Thyroid gland (tissue), 4 donors: ENCODE data around the gene ARHGEF4. TPM values are rescaled to one million over a fixed set of nuclear protein-coding genes. Genes with fewer than 3 reads are reported as not detected.

Experiments used
- DNase-seq, 2 donors: peaks; one replicate each; pipeline ENCODE4 v3.0.0-alpha.2; 2019
- H3K27ac ChIP-seq, 3 donors: fragments of 200-600 bp; sonication (generic); 1 replicate in 2 of 3; 2 replicates in 1 of 3; pipeline ENCODE4 v1.5.1; 2016 to 2019; ENCODE audit warnings: mild to moderate bottlenecking in 1 of 3, moderate library complexity in 1 of 3
- H3K27me3 ChIP-seq: fragments of 200-600 bp; sonication (generic); one replicate; pipeline ENCODE4 v1.5.1; 2019
- H3K36me3 ChIP-seq, 2 donors: fragments of 200-600 bp; sonication (generic); one replicate each; pipeline ENCODE4 v1.5.1; 2016 to 2019
- H3K4me1 ChIP-seq, 2 donors: fragments of 200-600 bp; sonication (generic); one replicate each; pipeline ENCODE4 v1.5.1; 2017 to 2019
- H3K4me3 ChIP-seq, 3 donors: fragments of 200-600 bp; sonication (generic); replicated peaks in 1 of 3; 1 replicate in 2 of 3; 2 replicates in 1 of 3; pipeline ENCODE4 v1.5.1; 2016; ENCODE audit warnings: mild to moderate bottlenecking in 1 of 3
- H3K9me3 ChIP-seq: fragments of 200-600 bp; sonication (generic); one replicate; pipeline ENCODE4 v1.5.1; 2017
- CTCF ChIP-seq, 6 experiments: fragments of 200-600 bp in 3 of 6; fragments of 450-650 bp in 3 of 6; sonication (generic) in 3 of 6; IDR thresholded peaks; one replicate each; pipeline ENCODE4 v1.5.1; 2016 to 2019; ENCODE audit warnings: antibody characterized with exemption in 6 of 6, mild to moderate bottlenecking in 2 of 6, inconsistent platforms in 1 of 6, moderate library complexity in 1 of 6
- POLR2A ChIP-seq, 2 donors: fragments of 450-650 bp; IDR thresholded peaks; one replicate each; pipeline ENCODE4 v1.6.1; 2017; ENCODE audit warnings: antibody characterized with exemption in 2 of 2, mild to moderate bottlenecking in 2 of 2, moderate library complexity in 1 of 2
- WGBS, 2 donors: methylation state at CpG; one replicate each; pipeline ENCODE4 v1.1.5; 2017; 5-methylcytosine and 5-hydroxymethylcytosine counted together
- intact Hi-C: fragments of 100-400 bp; cut with DNase I; formaldehyde crosslinking; loops from one replicate; pipeline ENCODE4 v1.15.1; 2023
- total RNA-seq, 4 donors: library from RNA; depleted of rRNA; stranded (reverse); fragments of >200 nt; gene quantifications; one replicate each; pipeline ENCODE4 v1.2.3, GENCODE V29; 2016

The ARHGEF4 gene
- total RNA-seq: 10 to 100 TPM; 15.6 to 24.3 (median 22.5) TPM

GRCh38 chr2:130836501-130837174 lies at the start of gene ARHGEF4:
Gene ARHGEF4 (plus strand): TSS chr2:130836914. CDS start chr2:130836954, 40 bp downstream.
- no peaks in the 10 kb centered on the region for H3K9me3 ChIP-seq
- no peaks in the 10 kb centered on the region for H3K36me3 ChIP-seq
- no peaks in the 10 kb centered on the region for H3K27me3 ChIP-seq
- WGBS, 2 donors: 0 to 25% methylated on average over 2 to 40 of the region's 70 CpGs
- peaks cover 11 to 20% of the 10 kb centered on the region in 2 donors for H3K4me1 ChIP-seq
- intact Hi-C loops: no loop called here
- peak within 1 kb of the TSS in 1 of 3 donors; percentile 43 for H3K27ac ChIP-seq
- TF ChIP-seq CTCF (IDR thresholded peaks at IDR 0.05) (no peak), POLR2A (IDR thresholded peaks at IDR 0.05) (peak; percentile 25 to 68)
- peak within 1 kb of the TSS; percentile 6 to 57 (median 23) for H3K4me3 ChIP-seq
- peak; percentile 86 to 90 for DNase-seq

- TF ChIP-seq POLR2A (IDR thresholded peaks at IDR 0.05): no peak
- TF ChIP-seq CTCF (IDR thresholded peaks at IDR 0.05): no peak
- DNase-seq: no peak
- Histone ChIP-seq H3K27ac (no peak overlapping the region), H3K4me3 (no peak overlapping the region), H3K27me3 (no peaks in the 10 kb centered on the region), H3K36me3 (no peaks in the 10 kb centered on the region), H3K4me1 (peaks cover 0 to 3% of the 10 kb centered on the region in 2 donors), H3K9me3 (no peaks in the 10 kb centered on the region)
- WGBS, 2 donors: 87 to 92% methylated on average over 17 of the region's 17 CpGs
- intact Hi-C loops: no loop called here
Measured at GRCh38 chr2:130787841-130788240, 48.9 kb upstream of the ARHGEF4 start.

GRCh38 chr2:130790312-130790711 lies 46.4 kb upstream of the ARHGEF4 start:
- intact Hi-C loops: no loop called here

GRCh38 chr2:130790804-130791616 lies 45.7 kb upstream of the ARHGEF4 start:
- Histone ChIP-seq H3K27ac (peak overlapping the region in 2 of 3 donors; percentile 20 to 31), H3K9me3 (no peaks in the 10 kb centered on the region), H3K27me3 (no peaks in the 10 kb centered on the region), H3K4me1 (peaks cover 0 to under 1% of the 10 kb centered on the region in 2 donors), H3K36me3 (no peaks in the 10 kb centered on the region), H3K4me3 (no peak overlapping the region)
- intact Hi-C loops: no loop called here
- 62 to 69% methylated on average over 9 of the region's 9 CpGs for WGBS, 2 donors
- no peak for DNase-seq
- TF ChIP-seq CTCF (IDR thresholded peaks at IDR 0.05) (no peak), POLR2A (IDR thresholded peaks at IDR 0.05) (no peak)

More at GRCh38 chr2:130790312-130790711, 46.4 kb upstream of the ARHGEF4 start:
- H3K4me3 ChIP-seq: no peak overlapping the region
- TF ChIP-seq CTCF (IDR thresholded peaks at IDR 0.05) (no peak), POLR2A (IDR thresholded peaks at IDR 0.05) (no peak)
- 83 to 91% methylated on average over 2 of the region's 2 CpGs for WGBS, 2 donors
- H3K27ac ChIP-seq: no peak overlapping the region
- no peaks in the 10 kb centered on the region for H3K9me3 ChIP-seq
- no peaks in the 10 kb centered on the region for H3K36me3 ChIP-seq
- DNase-seq: no peak
- peaks cover 0 to 3% of the 10 kb centered on the region in 2 donors for H3K4me1 ChIP-seq
- no peaks in the 10 kb centered on the region for H3K27me3 ChIP-seq

GRCh38 chr2:130791617-130791939 lies 45.1 kb upstream of the ARHGEF4 start:
- no peaks in the 10 kb centered on the region for H3K36me3 ChIP-seq
- H3K27ac ChIP-seq: peak overlapping the region in 2 of 3 donors; percentile 18 to 37
- intact Hi-C loops: no loop called here
- peak; percentile 91 to 93 for DNase-seq
- 16 to 33% methylated on average over 3 of the region's 4 CpGs for WGBS, 2 donors
- no peaks in the 10 kb centered on the region for H3K27me3 ChIP-seq
- H3K9me3 ChIP-seq: no peaks in the 10 kb centered on the region
- no peak for TF ChIP-seq CTCF (IDR thresholded peaks at IDR 0.05)
- TF ChIP-seq POLR2A (IDR thresholded peaks at IDR 0.05): no peak
- no peak overlapping the region for H3K4me3 ChIP-seq
- no peaks in the 10 kb centered on the region for H3K4me1 ChIP-seq
